Muscle of leg (tissue), 11 donors: Measurements from ENCODE around the gene NDST4. TPM values are rescaled to one million over a fixed set of nuclear protein-coding genes. Genes with fewer than 3 reads are reported as not detected.

Experiments used
- DNase-seq: peaks from one replicate; pipeline ENCODE4 v3.0.0; 2013
- H3K27ac ChIP-seq: one replicate; pipeline ENCODE4 v1.5.1; 2013; ENCODE audit warnings: mild to moderate bottlenecking, low read length, control low read depth
- H3K27me3 ChIP-seq: one replicate; pipeline ENCODE4 v1.6.1; 2013; ENCODE audit warnings: low read length; ENCODE audit not compliant: control insufficient read depth, insufficient read depth
- H3K36me3 ChIP-seq: one replicate; pipeline ENCODE4 v1.6.1; 2013; ENCODE audit warnings: low read length; ENCODE audit not compliant: control insufficient read depth, insufficient read depth
- H3K4me1 ChIP-seq: one replicate; pipeline ENCODE4 v1.6.1; 2013; ENCODE audit warnings: low read length; ENCODE audit not compliant: control insufficient read depth, insufficient read depth
- H3K4me3 ChIP-seq: one replicate; pipeline ENCODE4 v1.5.1; 2013; ENCODE audit warnings: low read length, control low read depth
- H3K9me3 ChIP-seq: replicated peaks from 2 replicates; pipeline ENCODE4 v1.6.1; 2013; ENCODE audit warnings: low read depth, low read length; ENCODE audit not compliant: control insufficient read depth
- WGBS: methylation state at CpG from one replicate; pipeline ENCODE4 v1.1.5; 2013; ENCODE audit warnings: missing lambda C conversion rate; ENCODE audit not compliant: insufficient coverage; 5-methylcytosine and 5-hydroxymethylcytosine counted together
- polyA plus RNA-seq, 8 donors: library from polyadenylated mRNA; unstranded; fragments of 120-200 nt; gene quantifications; one replicate each; pipeline versions ENCODE4 v1.2.1 to v1.2.3, GENCODE V29; 2013; ENCODE audit warnings: inconsistent platforms in 1 of 8, low replicate concordance in 1 of 8; ENCODE audit not compliant: insufficient read length in 8 of 8, insufficient read depth in 1 of 8
- total RNA-seq: library from RNA; stranded (reverse); fragments of 120-200 nt; gene quantifications from one replicate; pipeline ENCODE4 v1.2.4, GENCODE V29; 2013

Gene NDST4
- total and polyA plus RNA-seq, 9 donors = 0.54 to 3.3 (median 1.2) TPM

GRCh38 chr4:115121351-115122043 is 8.1 kb upstream of the NDST4 start:
- no peak for DNase-seq
- Histone ChIP-seq H3K9me3 (no peaks in the 10 kb centered on the region), H3K4me3 (no peak overlapping the region), H3K36me3 (no peaks in the 10 kb centered on the region), H3K4me1 (no peaks in the 10 kb centered on the region), H3K27ac (no peak overlapping the region), H3K27me3 (no peaks in the 10 kb centered on the region)
- no CpG with 5 or more reads among the region's 2 CpGs for WGBS

- H3K9me3 ChIP-seq = no peaks in the 10 kb centered on the region
- H3K36me3 ChIP-seq = no peaks in the 10 kb centered on the region
- H3K27ac ChIP-seq = no peak overlapping the region
- DNase-seq = peak; percentile 14
- no peak overlapping the region for H3K4me3 ChIP-seq
- no CpG with 5 or more reads among the region's 1 CpG for WGBS
- no peaks in the 10 kb centered on the region for H3K4me1 ChIP-seq
- no peaks in the 10 kb centered on the region for H3K27me3 ChIP-seq
Measured at GRCh38 chr4:115119804-115120352, 6.5 kb upstream of the NDST4 start.

- Histone ChIP-seq H3K9me3 (no peaks in the 10 kb centered on the region), H3K27ac (no peak overlapping the region), H3K36me3 (no peaks in the 10 kb centered on the region), H3K4me1 (no peaks in the 10 kb centered on the region), H3K4me3 (no peak overlapping the region), H3K27me3 (no peaks in the 10 kb centered on the region)
- no peak for DNase-seq
- WGBS = no CpG with 5 or more reads among the region's 3 CpGs
Measured at GRCh38 chr4:115117651-115118050, 4.2 kb upstream of the NDST4 start.

- no peak overlapping the region for H3K4me3 ChIP-seq
- peak overlapping the region; percentile 45 for H3K27ac ChIP-seq
Measured at GRCh38 chr4:115110191-115111181, 2.9 kb downstream of the NDST4 start.

GRCh38 chr4:115108850-115109249 is 4.6 kb downstream of the NDST4 start:
- Histone ChIP-seq H3K27ac (no peak overlapping the region), H3K4me1 (peaks cover 2% of the 10 kb centered on the region), H3K36me3 (no peaks in the 10 kb centered on the region), H3K27me3 (no peaks in the 10 kb centered on the region), H3K4me3 (no peak overlapping the region), H3K9me3 (no peaks in the 10 kb centered on the region)
- DNase-seq = no peak

More at GRCh38 chr4:115110191-115111181, 2.9 kb downstream of the NDST4 start:
- no peaks in the 10 kb centered on the region for H3K36me3 ChIP-seq
- H3K27me3 ChIP-seq = no peaks in the 10 kb centered on the region
- no CpG with 5 or more reads among the region's 4 CpGs for WGBS
- no peaks in the 10 kb centered on the region for H3K9me3 ChIP-seq
- peak; percentile 89 for DNase-seq
- peaks cover 2% of the 10 kb centered on the region for H3K4me1 ChIP-seq

GRCh38 chr4:115107411-115107810 is 6.0 kb downstream of the NDST4 start:
- Histone ChIP-seq H3K27me3 (no peaks in the 10 kb centered on the region), H3K4me1 (peaks cover 2% of the 10 kb centered on the region), H3K4me3 (no peak overlapping the region), H3K27ac (no peak overlapping the region), H3K36me3 (no peaks in the 10 kb centered on the region), H3K9me3 (no peaks in the 10 kb centered on the region)
- no peak for DNase-seq

- H3K27me3 ChIP-seq = no peaks in the 10 kb centered on the region
- 67% methylated on average over 3 of the region's 3 CpGs for WGBS
- no peaks in the 10 kb centered on the region for H3K4me1 ChIP-seq
- no peaks in the 10 kb centered on the region for H3K36me3 ChIP-seq
- H3K27ac ChIP-seq = no peak overlapping the region
- H3K9me3 ChIP-seq = no peaks in the 10 kb centered on the region
- DNase-seq = no peak
- no peak overlapping the region for H3K4me3 ChIP-seq
Measured at GRCh38 chr4:115101675-115102074, 11.7 kb downstream of the NDST4 start.

GRCh38 chr4:115090483-115091075 is 22.8 kb downstream of the NDST4 start:
- H3K4me1 ChIP-seq = no peaks in the 10 kb centered on the region
- WGBS = no CpG with 5 or more reads among the region's 4 CpGs
- H3K27ac ChIP-seq = no peak overlapping the region
- no peaks in the 10 kb centered on the region for H3K36me3 ChIP-seq
- H3K27me3 ChIP-seq = no peaks in the 10 kb centered on the region
- peak; percentile 40 for DNase-seq
- no peaks in the 10 kb centered on the region for H3K9me3 ChIP-seq
- no peak overlapping the region for H3K4me3 ChIP-seq

GRCh38 chr4:115082633-115083032 is 30.8 kb downstream of the NDST4 start:
- no peaks in the 10 kb centered on the region for H3K36me3 ChIP-seq
- H3K27me3 ChIP-seq = no peaks in the 10 kb centered on the region
- H3K27ac ChIP-seq = no peak overlapping the region
- peaks cover 2% of the 10 kb centered on the region for H3K9me3 ChIP-seq
- no peaks in the 10 kb centered on the region for H3K4me1 ChIP-seq
- H3K4me3 ChIP-seq = no peak overlapping the region
- no peak for DNase-seq
- no CpG with 5 or more reads among the region's 2 CpGs for WGBS

- no peaks in the 10 kb centered on the region for H3K36me3 ChIP-seq
- H3K4me3 ChIP-seq = no peak overlapping the region
- WGBS = 96% methylated on average over 4 of the region's 7 CpGs
- no peak overlapping the region for H3K27ac ChIP-seq
- H3K4me1 ChIP-seq = no peaks in the 10 kb centered on the region
- H3K9me3 ChIP-seq = no peaks in the 10 kb centered on the region
- H3K27me3 ChIP-seq = no peaks in the 10 kb centered on the region
- no peak for DNase-seq
Measured at GRCh38 chr4:115076691-115077090, 36.7 kb downstream of the NDST4 start.
